NCI-H226 (cell line): ENCODE measurements around the gene PHF12.

Experiments
- DNase-seq: peaks from one replicate; pipeline ENCODE4 v3.0.0-alpha.2; 2015

Gene PHF12

DNA sequence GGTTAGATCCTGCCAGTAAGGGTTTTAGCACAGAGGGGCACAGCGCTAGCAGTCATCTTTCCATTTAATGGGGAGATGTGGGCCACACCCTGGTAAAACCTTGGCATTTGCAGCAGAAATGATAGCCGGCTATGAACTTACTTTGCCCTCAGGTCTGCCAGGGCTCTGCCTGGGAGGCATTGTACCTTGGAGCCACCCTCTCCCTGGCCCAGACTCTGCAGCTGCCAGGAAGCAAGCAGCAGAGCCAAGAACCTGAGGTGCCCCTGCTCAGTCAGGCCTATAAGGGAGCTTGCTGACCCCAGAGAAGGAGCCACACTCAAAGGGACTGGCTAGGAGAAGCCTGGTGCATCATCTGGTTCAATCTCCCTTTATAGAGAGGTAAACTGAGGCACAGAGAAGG, 23.7 kb upstream of the PHF12 start:
- DNase-seq = no peak

GRCh38 chr17:28974451-28974850, 23.1 kb upstream of the PHF12 start:
- no peak for DNase-seq

DNA sequence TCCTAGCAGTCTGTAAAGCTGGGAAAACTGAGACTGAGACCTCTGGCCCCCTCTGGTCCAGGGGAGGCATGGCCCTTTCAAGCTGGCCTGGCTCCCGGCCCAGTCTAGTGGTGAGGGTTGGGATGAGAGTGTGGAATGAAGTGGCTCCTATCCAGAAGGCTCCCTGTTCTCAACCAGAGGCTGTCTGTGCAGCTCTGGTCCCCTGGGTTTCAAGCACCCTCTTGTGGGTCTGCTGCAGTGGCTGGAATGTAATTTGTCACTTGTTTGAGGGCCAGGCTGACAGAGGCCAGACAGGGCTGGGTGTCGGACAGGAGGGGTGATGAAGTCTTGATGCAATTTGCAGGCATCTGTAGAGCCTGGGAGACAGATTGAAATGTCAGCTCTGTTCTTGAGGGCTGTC, 22.1 kb upstream of the PHF12 start:
- peak; percentile 52 for DNase-seq

GRCh38 chr17:28972437-28972836, 21.1 kb upstream of the PHF12 start:
- DNase-seq = no peak

DNA sequence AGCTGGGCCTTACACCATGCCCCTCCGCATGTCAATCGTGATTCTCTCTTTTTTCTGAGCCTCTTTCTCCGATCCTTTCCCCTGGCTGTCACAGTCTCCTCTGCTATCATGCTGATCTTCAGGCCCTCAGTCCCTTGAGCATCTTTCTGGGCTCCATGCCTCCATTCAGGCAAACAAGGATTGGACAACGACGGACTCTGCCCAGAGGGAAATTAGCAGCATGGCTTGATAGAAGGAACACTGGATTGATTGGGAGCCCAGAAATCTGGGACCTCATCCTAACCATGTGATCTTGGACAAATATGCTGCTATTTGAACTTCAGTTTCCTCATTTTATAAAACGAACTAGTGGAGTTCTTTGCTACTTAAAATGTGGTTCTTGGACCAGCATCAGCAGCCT, 19.6 kb upstream of the PHF12 start:
- DNase-seq = no peak

GRCh38 chr17:28969706-28970393, 18.5 kb upstream of the PHF12 start:
- DNase-seq = no peak

DNA sequence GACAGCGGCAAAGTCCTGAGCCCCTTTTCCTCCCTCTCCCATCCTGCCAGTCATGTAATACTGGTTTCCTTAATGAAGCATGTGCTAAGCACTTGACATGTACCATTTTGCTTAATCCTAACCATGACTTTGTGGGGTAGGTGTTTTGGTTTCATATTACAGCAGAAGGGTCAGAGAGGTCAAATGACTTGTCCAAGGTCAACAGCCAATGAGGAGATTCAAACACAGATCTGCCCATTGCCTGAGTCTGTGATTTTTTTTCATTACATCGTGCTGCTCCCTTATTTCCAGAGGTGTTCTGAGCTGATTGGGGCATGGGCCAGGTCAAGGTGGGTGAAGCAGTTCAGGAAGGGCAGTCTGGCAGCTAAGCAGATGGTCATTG, 17.6 kb upstream of the PHF12 start:
- DNase-seq = no peak

DNA sequence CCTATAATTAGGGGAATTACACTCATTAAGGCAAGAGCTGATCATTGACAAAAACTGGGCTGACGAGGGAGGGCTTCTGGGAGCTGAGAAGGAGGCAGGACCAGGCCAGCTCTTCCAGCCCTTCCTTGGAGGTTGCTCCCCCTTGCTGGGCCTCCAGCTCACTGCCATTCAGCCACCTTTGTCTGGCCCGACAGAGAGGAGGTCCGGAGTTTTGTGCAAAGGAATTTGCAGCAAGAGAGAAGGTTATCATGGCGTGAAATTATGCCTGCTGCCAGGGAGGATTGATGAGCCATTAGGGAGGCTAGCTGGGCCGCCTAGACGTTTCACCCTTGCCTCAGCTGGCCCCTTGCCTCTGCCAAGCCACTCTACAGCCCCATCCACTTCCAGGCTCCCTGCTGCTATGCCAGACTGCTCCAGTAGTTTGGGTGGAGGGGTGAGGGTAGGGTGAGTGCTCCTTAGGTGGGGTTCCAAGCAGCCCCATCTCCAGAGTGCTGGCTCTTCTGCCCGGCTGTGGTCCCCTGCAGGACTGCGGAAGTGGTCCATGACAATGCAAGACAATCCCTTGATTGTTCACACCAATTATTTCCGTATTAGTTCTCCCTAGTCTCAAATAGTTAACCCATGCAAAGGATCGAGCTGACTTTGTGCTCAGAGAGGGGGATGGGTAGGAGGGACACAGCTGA, 17.1 kb upstream of the PHF12 start:
- no peak for DNase-seq

DNA sequence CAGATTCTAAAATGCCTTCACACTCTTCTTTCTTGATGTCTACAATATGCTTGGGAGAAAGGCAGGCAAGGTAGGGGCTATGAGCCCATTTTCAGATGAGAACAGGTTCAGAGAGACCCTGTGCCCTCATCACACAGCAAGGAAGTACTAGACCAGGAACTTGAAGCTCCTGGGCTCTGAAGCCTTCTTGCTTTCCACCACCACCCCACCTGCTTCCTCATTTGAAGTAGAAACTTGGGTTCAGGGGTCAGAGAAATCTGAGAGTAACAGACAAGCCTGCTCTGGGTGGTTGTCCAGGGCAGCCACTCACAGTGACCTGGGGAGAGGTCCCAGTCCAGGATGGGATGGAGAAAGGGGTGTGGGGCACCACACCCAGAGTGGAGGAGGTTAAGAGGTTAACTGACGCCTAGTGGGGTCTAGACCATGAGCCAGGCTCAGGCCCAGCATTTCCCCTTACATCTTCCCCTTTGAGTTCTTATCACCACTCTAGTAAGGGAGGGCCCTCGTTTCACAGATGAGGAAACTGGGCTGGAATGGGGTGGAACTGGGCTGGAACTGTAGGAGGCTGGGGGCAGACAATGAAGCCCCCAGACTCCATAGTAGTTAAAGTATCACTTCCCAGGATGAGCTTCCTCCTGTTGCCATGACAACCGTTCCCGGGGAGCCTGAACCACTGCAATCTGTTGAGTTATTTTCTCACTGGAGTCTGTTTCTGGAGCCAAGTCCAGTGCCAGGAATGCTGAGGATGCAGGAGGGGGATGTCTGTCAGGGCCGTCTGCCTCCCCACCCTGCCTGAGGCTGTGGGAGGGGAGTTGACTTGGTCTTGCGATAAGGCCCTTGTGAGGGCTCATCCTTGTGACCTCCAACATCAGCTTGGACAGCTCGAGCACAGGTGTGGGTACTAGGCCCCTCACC, 16.2 kb upstream of the PHF12 start:
- no peak for DNase-seq

- DNase-seq = no peak
Observed at GRCh38 chr17:28963841-28964240, 12.5 kb upstream of the PHF12 start.

DNA sequence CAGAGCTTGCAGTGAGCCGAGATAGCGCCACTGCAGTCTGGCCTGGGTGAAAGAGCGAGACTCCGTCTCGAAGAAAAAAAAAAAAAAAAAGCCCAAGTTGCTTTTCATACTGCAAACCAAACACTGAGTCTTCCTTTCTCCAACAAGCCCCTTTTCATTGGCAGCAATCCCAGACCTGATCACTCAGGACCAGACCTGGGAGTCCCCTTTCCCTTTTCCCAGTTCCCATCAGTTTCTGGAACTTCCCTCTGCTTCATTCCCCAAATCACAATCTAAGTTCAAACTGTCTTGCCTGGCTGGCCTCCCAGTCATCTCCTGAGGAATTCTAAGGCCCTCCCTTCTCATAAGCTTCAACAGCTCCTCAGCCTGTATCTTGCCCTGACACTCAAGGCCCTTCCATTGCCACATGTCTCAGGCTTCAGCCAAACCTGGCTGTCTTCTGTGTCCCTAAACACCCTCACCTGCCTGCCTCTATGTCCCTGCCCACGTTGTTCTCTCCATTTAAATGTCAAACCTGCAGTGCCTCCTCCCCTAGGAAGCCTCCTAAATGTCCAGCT, 11.8 kb upstream of the PHF12 start:
- no peak for DNase-seq

DNA sequence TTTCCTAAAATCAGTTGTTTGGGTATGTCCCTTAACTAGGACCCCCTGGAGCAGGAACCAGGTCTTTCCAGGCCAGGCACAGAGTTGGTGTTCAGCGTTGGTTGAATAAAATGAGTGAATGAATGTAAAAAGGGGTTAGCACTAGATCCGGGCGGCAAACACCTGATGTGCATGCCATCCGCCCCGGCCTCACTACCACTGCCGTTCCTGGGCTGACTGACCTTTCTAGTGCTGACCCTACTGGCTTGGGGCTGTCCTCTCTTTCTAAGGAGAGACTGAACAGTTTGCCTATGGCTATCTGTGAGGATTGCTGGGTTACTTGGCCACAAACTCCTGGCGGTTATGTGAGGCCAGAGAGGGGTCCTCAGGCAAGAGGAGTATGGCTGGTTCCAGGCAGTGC, 10.1 kb upstream of the PHF12 start:
- DNase-seq = no peak

GRCh38 chr17:28960256-28961061, 9.1 kb upstream of the PHF12 start:
- DNase-seq = no peak

GRCh38 chr17:28959471-28959871, 8.2 kb upstream of the PHF12 start:
- DNase-seq = no peak

- no peak for DNase-seq
Observed at GRCh38 chr17:28958820-28959455, 7.6 kb upstream of the PHF12 start.

- no peak for DNase-seq
Observed at GRCh38 chr17:28957992-28958355, 6.7 kb upstream of the PHF12 start.

GRCh38 chr17:28957277-28957991, 6.1 kb upstream of the PHF12 start:
- DNase-seq = no peak

DNA sequence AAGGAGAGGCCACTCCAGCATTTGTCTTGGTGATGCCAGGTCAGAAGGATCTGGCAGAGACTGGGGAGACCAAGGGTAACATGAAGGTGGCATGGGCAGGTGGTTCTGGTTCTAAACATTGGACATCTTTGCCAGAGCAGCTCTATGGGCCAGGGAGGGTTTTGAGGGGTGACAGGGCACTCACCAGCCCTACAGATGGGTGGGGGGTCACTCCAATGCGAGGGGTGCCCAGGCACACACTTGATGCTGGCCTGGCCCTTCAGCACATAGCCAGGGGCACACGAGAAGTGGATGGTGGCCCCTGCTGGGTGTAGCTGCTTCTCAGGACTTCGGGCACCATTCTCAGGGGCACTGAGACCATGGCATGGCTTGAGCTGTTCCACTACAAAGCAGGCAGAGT, 5.5 kb upstream of the PHF12 start:
- DNase-seq = no peak

DNA sequence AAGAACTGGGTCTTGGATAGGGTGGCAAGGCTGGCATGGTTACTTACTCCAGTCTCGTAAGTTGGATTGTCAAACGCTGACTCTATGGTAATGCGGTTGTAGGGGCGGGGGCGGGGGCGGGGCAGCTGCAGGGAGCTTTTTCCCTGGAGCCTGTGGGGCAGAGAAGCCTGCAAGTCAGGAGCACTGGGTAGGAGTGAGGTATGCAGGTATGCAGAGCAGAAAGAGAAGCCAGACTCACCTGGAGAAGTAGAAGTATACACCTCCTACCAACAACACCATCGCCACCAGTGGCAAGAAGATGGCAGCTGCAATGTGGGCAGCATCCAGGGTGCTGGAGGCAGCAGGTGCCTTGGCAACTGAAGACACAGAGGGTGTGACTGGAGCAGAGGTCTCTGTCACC, 4.8 kb upstream of the PHF12 start:
- DNase-seq = no peak

GRCh38 chr17:28955408-28955807, 4.1 kb upstream of the PHF12 start:
- no peak for DNase-seq

GRCh38 chr17:28954886-28955285, 3.6 kb upstream of the PHF12 start:
- no peak for DNase-seq
